ENCODE data around the gene TACC3. TPM values are rescaled to one million over a fixed set of nuclear protein-coding genes. Genes with fewer than 3 reads are reported as not detected.

Gene TACC3
- total RNA-seq, 1 experiment from 2014 or later: 32.0 TPM

DNA sequence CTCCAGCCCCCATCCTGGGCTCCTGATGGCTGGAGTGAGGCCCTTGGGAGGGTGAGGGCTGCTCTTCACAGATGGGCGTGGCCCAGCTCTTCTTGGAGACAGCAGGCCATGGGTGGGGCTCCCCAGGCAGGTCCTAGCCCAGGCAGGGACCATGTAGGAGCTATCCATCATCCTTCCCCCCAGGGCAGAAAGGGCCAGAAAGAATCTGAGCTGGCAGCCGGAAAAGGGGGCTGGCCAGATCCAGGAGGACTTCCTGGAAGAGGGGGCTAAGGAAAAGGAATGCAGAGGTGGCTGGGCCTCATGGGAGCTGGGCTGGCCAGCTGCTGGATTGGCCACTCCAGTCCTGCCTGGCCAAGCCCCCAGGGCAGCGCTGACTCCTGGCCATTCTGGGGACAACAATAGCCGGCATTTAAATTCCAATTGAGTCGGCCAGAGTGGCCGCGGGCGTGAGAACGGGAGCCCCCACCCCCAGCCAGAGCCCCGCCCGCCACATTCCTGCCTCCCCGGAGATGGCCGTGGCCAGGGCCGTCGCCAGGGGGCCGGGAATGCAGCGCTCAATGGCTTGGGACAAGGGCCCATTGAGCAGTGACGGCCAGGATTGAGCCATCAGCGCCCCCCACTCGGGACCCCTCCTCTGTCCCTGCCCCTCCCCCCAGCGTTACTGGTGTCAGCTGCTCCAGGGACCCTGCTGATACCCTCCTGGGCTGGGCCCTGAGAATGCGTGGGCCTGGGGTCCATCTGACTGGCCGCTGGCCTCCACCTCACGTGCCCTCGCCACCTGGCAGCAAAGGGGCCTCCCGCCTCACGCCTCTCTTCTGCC, 56.7 kb downstream of the TACC3 start:
- CTCF ChIA-PET: no interaction called here
- no peak overlapping the region for H3K9ac ChIP-seq (ENCODE audit: low read length)
- no peak overlapping the region for H3K27ac ChIP-seq (ENCODE audit: low read length)

DNA sequence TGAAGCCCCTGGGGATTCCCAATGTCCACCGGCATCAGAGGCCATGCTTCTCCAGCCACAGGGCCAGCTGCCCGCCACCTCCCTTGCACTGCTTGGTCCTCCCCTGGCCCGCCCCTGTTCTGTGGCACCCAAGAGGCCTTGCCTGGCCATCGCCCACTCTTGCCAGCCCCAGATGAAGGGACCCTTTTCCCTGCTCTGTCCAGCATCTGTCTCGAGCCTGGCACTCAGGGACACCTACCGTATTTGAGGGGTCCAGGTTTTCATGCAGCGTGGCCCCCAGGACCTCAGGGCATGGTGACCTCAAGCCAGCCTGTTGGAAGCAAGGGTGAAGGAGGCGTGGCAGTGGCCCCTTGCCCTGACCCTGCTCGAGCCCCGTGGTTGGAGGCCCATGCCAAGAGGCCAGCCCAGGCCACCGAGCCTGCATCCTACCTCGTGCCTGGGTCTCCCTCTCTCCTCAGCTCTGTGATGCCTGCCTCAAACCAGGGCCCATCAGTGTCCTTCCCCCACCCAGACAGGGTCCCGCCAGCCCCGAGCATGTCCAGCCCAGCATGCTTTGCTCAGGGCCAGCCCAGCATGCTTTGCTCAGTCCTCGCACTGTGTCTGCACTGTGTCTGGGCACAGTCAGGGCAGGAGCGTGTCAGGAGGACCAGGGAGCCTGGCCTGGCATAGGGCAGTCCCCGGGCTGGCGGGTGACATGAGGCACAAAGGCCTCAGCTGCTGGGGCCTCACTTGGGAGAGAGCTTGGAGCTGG, 57.5 kb downstream of the TACC3 start:
- Histone ChIP-seq H3K27ac (ENCODE audit: low read length) (no peak overlapping the region), H3K9me3 (ENCODE audit: low read length) (no peaks in the 10 kb centered on the region), H3K4me3 (ENCODE audit: low read length) (no peak overlapping the region), H3K4me1 (ENCODE audit: insufficient read depth, low read length) (no peaks in the 10 kb centered on the region), H3K9me2 (replicated peaks; ENCODE audit: low read length) (no peaks in the 10 kb centered on the region), H4K20me1 (ENCODE audit: low read length) (no peaks in the 10 kb centered on the region), H3K4me2 (ENCODE audit: low read length) (no peak overlapping the region), H3K27me3 (ENCODE audit: low read length) (no peaks in the 10 kb centered on the region), H2AFZ (ENCODE audit: low read length) (no peak overlapping the region), H3F3A (ENCODE audit: low read length, unreplicated experiment) (no peaks in the 10 kb centered on the region), H3K36me3 (ENCODE audit: low read depth, low read length) (no peaks in the 10 kb centered on the region), H3K9ac (ENCODE audit: low read length) (no peak overlapping the region), H3K79me2 (ENCODE audit: low read length) (no peaks in the 10 kb centered on the region)
- TF ChIP-seq EZH2 (IDR thresholded peaks at IDR 0.05; ENCODE audit: low read length, unreplicated experiment) (no peak), EZH2phosphoT487 (IDR thresholded peaks at IDR 0.05; ENCODE audit: borderline replicate concordance, low read length) (no peak)
- TF ChIP-seq, protein P1, sequence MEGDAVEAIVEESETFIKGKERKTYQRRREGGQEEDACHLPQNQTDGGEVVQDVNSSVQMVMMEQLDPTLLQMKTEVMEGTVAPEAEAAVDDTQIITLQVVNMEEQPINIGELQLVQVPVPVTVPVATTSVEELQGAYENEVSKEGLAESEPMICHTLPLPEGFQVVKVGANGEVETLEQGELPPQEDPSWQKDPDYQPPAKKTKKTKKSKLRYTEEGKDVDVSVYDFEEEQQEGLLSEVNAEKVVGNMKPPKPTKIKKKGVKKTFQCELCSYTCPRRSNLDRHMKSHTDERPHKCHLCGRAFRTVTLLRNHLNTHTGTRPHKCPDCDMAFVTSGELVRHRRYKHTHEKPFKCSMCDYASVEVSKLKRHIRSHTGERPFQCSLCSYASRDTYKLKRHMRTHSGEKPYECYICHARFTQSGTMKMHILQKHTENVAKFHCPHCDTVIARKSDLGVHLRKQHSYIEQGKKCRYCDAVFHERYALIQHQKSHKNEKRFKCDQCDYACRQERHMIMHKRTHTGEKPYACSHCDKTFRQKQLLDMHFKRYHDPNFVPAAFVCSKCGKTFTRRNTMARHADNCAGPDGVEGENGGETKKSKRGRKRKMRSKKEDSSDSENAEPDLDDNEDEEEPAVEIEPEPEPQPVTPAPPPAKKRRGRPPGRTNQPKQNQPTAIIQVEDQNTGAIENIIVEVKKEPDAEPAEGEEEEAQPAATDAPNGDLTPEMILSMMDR (conservative IDR thresholded peaks at IDR 0.05; ENCODE audit: low read depth, low read length): no peak
- ATAC-seq (no peak), DNase-seq (no peak)
- ChIA-PET POLR2A (ENCODE audit: unreplicated experiment) (no interaction called here), CTCF (no interaction called here)
- intact Hi-C loops (cut with micrococcal nuclease): no loop called here
- BruUV-seq (replicated peaks): no TSS peak

More for the DNA sequence above, 56.7 kb downstream of the TACC3 start:
- Histone ChIP-seq H2AFZ (ENCODE audit: low read length) (no peak overlapping the region), H3K4me3 (ENCODE audit: low read length) (no peak overlapping the region), H3K36me3 (ENCODE audit: low read depth, low read length) (no peaks in the 10 kb centered on the region), H3F3A (ENCODE audit: low read length, unreplicated experiment) (no peaks in the 10 kb centered on the region), H3K9me3 (ENCODE audit: low read length) (no peaks in the 10 kb centered on the region), H3K4me1 (ENCODE audit: insufficient read depth, low read length) (no peaks in the 10 kb centered on the region), H4K20me1 (ENCODE audit: low read length) (no peaks in the 10 kb centered on the region), H3K9me2 (replicated peaks; ENCODE audit: low read length) (no peaks in the 10 kb centered on the region), H3K27me3 (ENCODE audit: low read length) (no peaks in the 10 kb centered on the region), H3K4me2 (ENCODE audit: low read length) (no peak overlapping the region), H3K79me2 (ENCODE audit: low read length) (no peaks in the 10 kb centered on the region)
- BruUV-seq (replicated peaks): no TSS peak
- ATAC-seq (no peak), DNase-seq (peak; percentile 14)
- TF ChIP-seq, protein P1 (conservative IDR thresholded peaks at IDR 0.05; ENCODE audit: low read depth, low read length): no peak
- TF ChIP-seq EZH2 (IDR thresholded peaks at IDR 0.05; ENCODE audit: low read length, unreplicated experiment): no peak
- TF ChIP-seq EZH2phosphoT487 (IDR thresholded peaks at IDR 0.05; ENCODE audit: borderline replicate concordance, low read length): no peak
- POLR2A ChIA-PET (ENCODE audit: unreplicated experiment): no interaction called here
- intact Hi-C loops (cut with micrococcal nuclease): no loop called here

Measured in PC-3 (cell line).